BJ (cell line): Measurements from ENCODE around the gene ANKRA2. TPM values are rescaled to one million over a fixed set of nuclear protein-coding genes. Genes with fewer than 3 reads are reported as not detected.

Experiments used
- CTCF ChIA-PET: fragments of 350-600 bp; formaldehyde crosslinking; extraction: SDS; loops from one replicate; lab custom pipeline; 2021; ENCODE audit warnings: antibody characterized with exemption, inconsistent platforms; lab: Yijun Ruan, JAX
- POLR2A ChIA-PET: fragments of 300-600 bp; sonication (Branson Sonifier 250); formaldehyde crosslinking; extraction: SDS; loops from one replicate; lab custom pipeline; 2021; ENCODE audit warnings: antibody characterized with exemption; lab: Charles Lee
- DNase-seq: peaks from one replicate; pipeline ENCODE4 v3.0.0-alpha.2; 2011; ENCODE audit warnings: low read depth
- H3K27me3 ChIP-seq: 2 replicates; pipeline ENCODE4 v1.6.0; 2011; ENCODE audit warnings: low read length; ENCODE audit not compliant: control insufficient read depth, insufficient read depth
- H3K36me3 ChIP-seq: 2 replicates; pipeline ENCODE4 v1.5.1; 2011; ENCODE audit warnings: low read length; ENCODE audit not compliant: control insufficient read depth, insufficient read depth
- H3K4me3 ChIP-seq: 2 replicates; pipeline ENCODE4 v1.5.1; 2011; ENCODE audit warnings: low read depth, mild to moderate bottlenecking, control low read depth, low read length
- CTCF ChIP-seq: IDR thresholded peaks from 2 replicates; pipeline ENCODE4 v1.5.1; 2011; ENCODE audit warnings: low read depth, mild to moderate bottlenecking, control low read depth, inconsistent platforms, low read length, moderate library complexity; ENCODE audit not compliant: insufficient read depth
- polyA plus RNA-seq: library from polyadenylated mRNA; depleted of rRNA; stranded (reverse); fragments of >200 nt; gene quantifications from 2 replicates; pipeline ENCODE4 v1.2.3, GENCODE V29; 2011

ANKRA2 gene
- polyA plus RNA-seq, 1 experiment: 14.8 TPM

GRCh38 chr5:73591698-73592501 lies 26.5 kb upstream of the ANKRA2 start:
- H3K36me3 ChIP-seq: no peaks in the 10 kb centered on the region
- peak; percentile 11 for DNase-seq
- ChIA-PET CTCF (interaction anchor here (0.6 to 7.3 kb wide), 44 partner anchors 10 to 1062 kb away, joined by 3 to 183 read pairs (median 4); no protein-coding TSS in a partner anchor), POLR2A (interaction anchor here (0.5 to 0.6 kb wide), 2 partner anchors 190 to 347 kb away, joined by 4 to 8 read pairs; no protein-coding TSS in a partner anchor)
- H3K27me3 ChIP-seq: no peaks in the 10 kb centered on the region
- TF ChIP-seq CTCF: no peak
- H3K4me3 ChIP-seq: no peak overlapping the region

GRCh38 chr5:73591102-73591695 lies 25.8 kb upstream of the ANKRA2 start:
- peak; percentile 60 for TF ChIP-seq CTCF
- POLR2A ChIA-PET: interaction anchor here (0.5 to 0.6 kb wide), 2 partner anchors 191 to 347 kb away, joined by 4 to 8 read pairs; no protein-coding TSS in a partner anchor
- CTCF ChIA-PET: interaction anchor here (0.6 to 7.3 kb wide), 48 partner anchors 9 to 1069 kb away, joined by 3 to 183 read pairs (median 4); no protein-coding TSS in a partner anchor
- peak; percentile 26 for DNase-seq
- no peaks in the 10 kb centered on the region for H3K36me3 ChIP-seq
- H3K27me3 ChIP-seq: no peaks in the 10 kb centered on the region
- no peak overlapping the region for H3K4me3 ChIP-seq

GRCh38 chr5:73587923-73588322 lies 22.5 kb upstream of the ANKRA2 start:
- H3K4me3 ChIP-seq: no peak overlapping the region
- no peak for TF ChIP-seq CTCF
- ChIA-PET POLR2A (no interaction called here), CTCF (interaction anchor here (0.6 to 7.3 kb wide), 6 partner anchors 9 to 639 kb away, joined by 3 to 183 read pairs (median 6); no protein-coding TSS in a partner anchor)
- no peaks in the 10 kb centered on the region for H3K36me3 ChIP-seq
- H3K27me3 ChIP-seq: no peaks in the 10 kb centered on the region
- no peak for DNase-seq

GRCh38 chr5:73582285-73583145 lies 17.1 kb upstream of the ANKRA2 start:
- H3K36me3 ChIP-seq: peaks cover 4% of the 10 kb centered on the region
- CTCF ChIA-PET: interaction anchor here (1.4 to 1.6 kb wide), 2 partner anchors 8 to 212 kb away, joined by 4 to 10 read pairs; no protein-coding TSS in a partner anchor
- no peak overlapping the region for H3K4me3 ChIP-seq
- H3K27me3 ChIP-seq: no peaks in the 10 kb centered on the region
- no peak for TF ChIP-seq CTCF
- POLR2A ChIA-PET: no interaction called here
- no peak for DNase-seq
